ENCODE results near the gene MEIS3. TPM values are rescaled to one million over a fixed set of nuclear protein-coding genes. Genes with fewer than 3 reads are reported as not detected.

The MEIS3 gene
- total RNA-seq, 1 donor from 2014 or later, result 2.7 TPM

DNA sequence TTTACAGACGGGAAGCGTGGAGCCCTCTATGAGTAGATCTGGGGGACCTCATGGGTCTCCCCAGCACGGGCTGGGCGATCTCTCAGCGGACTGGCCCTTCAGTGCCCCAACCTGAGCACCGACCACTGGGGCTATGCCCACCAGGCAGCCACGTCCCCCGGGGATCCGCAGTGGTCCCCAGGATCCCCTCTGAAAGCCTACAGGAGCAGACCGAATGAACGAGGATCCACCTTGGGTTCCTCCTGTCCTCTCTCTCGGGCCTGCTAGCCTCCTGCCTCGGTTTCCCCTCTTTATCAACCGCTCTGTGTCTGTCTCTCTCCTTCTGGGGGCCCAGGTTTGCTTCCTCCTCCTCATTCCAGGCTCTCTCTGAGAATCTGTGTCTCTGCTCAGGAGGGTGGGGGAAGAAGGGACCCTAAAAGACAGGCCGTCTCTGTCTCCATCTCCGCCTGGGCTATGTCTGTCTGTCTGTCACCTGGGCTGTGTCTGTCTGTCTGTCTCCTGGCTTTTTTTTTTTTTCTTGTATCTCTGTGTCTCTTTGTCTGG, 2.0 kb upstream of the MEIS3 start:
- Mint-ChIP-seq H3K27me3 (ENCODE audit: unreplicated experiment) (peaks cover 44% of the 10 kb centered on the region), H3K9me3 (ENCODE audit: unreplicated experiment) (no peaks in the 10 kb centered on the region), H3K27ac (ENCODE audit: unreplicated experiment) (no peak overlapping the region), H3K4me3 (ENCODE audit: unreplicated experiment) (peak overlapping the region; percentile 74), H3K36me3 (ENCODE audit: low read depth, unreplicated experiment) (peaks cover 12% of the 10 kb centered on the region), H3K4me1 (ENCODE audit: unreplicated experiment) (peaks cover 19% of the 10 kb centered on the region)
- no peak for DNase-seq (ENCODE audit: low spot score)
- TF ChIP-seq CTCF (IDR thresholded peaks at IDR 0.05; ENCODE audit: unreplicated experiment), result no peak

DNA sequence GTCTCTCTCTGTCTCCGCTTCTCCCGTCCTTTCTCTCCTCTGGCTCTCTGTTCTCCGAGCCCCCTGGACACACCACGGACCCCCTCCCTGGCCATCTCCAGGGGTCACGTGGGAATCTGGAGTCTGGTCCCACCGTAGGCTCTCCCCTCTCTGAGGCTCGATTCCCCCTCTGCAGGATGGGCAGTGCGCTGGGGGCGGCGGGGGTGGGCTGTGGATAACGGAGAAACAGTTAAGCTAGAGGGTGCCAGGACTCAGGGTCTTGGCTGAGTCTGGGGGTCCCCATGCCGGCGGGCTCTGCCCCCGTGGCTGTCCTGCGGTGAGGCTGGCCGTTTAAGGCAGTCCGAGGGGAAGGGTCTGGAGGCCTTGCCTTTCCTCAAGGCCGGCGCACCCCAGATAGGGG, 462 bp upstream of the MEIS3 start:
- no peak for TF ChIP-seq CTCF (IDR thresholded peaks at IDR 0.05; ENCODE audit: unreplicated experiment)
- Mint-ChIP-seq H3K4me3 (ENCODE audit: unreplicated experiment) (no peak overlapping the region), H3K9me3 (ENCODE audit: unreplicated experiment) (no peaks in the 10 kb centered on the region), H3K27ac (ENCODE audit: unreplicated experiment) (no peak overlapping the region), H3K36me3 (ENCODE audit: low read depth, unreplicated experiment) (peaks cover 18% of the 10 kb centered on the region), H3K4me1 (ENCODE audit: unreplicated experiment) (peaks cover 19% of the 10 kb centered on the region), H3K27me3 (ENCODE audit: unreplicated experiment) (peaks cover 46% of the 10 kb centered on the region)
- no peak for DNase-seq (ENCODE audit: low spot score)

GRCh38 chr19:47418692-47419029, 666 bp downstream of the MEIS3 start:
- Mint-ChIP-seq H3K27me3 (ENCODE audit: unreplicated experiment) (peaks cover 44% of the 10 kb centered on the region), H3K27ac (ENCODE audit: unreplicated experiment) (no peak overlapping the region)
- DNase-seq (ENCODE audit: low spot score), result no peak

DNA sequence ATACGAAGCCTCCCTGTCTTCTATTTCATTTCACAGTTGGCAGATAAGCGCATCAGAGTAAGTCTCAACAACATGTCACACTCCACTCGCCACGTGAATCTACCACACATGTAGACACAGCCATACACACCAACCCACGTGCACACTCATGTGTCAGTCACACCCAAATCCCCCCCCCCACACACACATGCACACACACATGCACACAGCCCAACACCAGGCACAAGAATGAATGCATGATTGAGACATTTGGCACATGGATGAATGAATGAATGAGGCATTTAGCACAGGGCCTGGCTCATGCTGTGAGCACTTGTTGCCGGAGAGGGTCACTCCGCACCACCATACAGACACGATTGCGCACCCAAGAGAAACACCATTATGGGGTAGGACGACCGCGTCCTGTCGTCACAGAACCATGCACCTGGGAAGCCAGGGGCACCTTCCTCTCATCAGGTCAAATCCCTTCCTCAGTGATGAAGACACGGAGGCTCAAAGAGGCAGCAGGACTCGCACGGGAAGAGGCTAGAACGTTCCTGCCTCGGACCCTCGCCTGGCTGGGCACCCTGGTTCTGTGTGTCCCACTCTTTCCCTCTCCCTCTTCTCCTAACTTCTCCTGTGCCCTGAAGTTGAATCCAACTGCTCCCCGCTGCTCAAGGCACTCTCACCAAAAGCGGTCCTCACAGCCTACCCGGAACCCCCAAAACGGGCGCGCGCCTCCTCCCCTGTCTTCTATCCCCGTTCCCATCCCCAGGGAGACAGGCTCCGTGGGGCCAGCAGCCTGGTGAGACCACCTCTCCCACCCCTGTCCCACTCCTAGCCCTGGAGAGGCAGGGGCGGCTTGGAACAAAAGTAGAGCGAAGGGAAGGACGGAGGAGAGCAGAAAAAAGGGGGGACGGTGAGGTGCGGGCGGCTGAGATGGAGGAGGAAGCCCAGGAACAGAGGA, 1.3 kb downstream of the MEIS3 start:
- peaks cover 18% of the 10 kb centered on the region for H3K36me3 Mint-ChIP-seq (ENCODE audit: low read depth, unreplicated experiment)
- H3K27me3 Mint-ChIP-seq (ENCODE audit: unreplicated experiment), result peaks cover 40% of the 10 kb centered on the region
- peak overlapping the region; percentile 59 for H3K4me3 Mint-ChIP-seq (ENCODE audit: unreplicated experiment)
- H3K4me1 Mint-ChIP-seq (ENCODE audit: unreplicated experiment), result peaks cover 19% of the 10 kb centered on the region
- no peaks in the 10 kb centered on the region for H3K9me3 Mint-ChIP-seq (ENCODE audit: unreplicated experiment)
- no peak for DNase-seq (ENCODE audit: low spot score)
- TF ChIP-seq CTCF (IDR thresholded peaks at IDR 0.05; ENCODE audit: unreplicated experiment), result no peak
- H3K27ac Mint-ChIP-seq (ENCODE audit: unreplicated experiment), result peak overlapping the region; percentile 36

More at GRCh38 chr19:47418692-47419029, 666 bp downstream of the MEIS3 start:
- Mint-ChIP-seq H3K36me3 (ENCODE audit: low read depth, unreplicated experiment) (peaks cover 18% of the 10 kb centered on the region), H3K4me3 (ENCODE audit: unreplicated experiment) (no peak overlapping the region), H3K4me1 (ENCODE audit: unreplicated experiment) (peaks cover 19% of the 10 kb centered on the region), H3K9me3 (ENCODE audit: unreplicated experiment) (no peaks in the 10 kb centered on the region)
- no peak for TF ChIP-seq CTCF (IDR thresholded peaks at IDR 0.05; ENCODE audit: unreplicated experiment)

Data from endothelial cell (in vitro differentiated cells).